ENCODE measurements around the gene ZFYVE1. TPM values are rescaled to one million over a fixed set of nuclear protein-coding genes. Genes with fewer than 3 reads are reported as not detected.

The ZFYVE1 gene
- total and polyA plus RNA-seq, 2 donors (not counting 1 experiment from before 2014, with no cell fraction given): 17.6 to 22.3 TPM

DNA sequence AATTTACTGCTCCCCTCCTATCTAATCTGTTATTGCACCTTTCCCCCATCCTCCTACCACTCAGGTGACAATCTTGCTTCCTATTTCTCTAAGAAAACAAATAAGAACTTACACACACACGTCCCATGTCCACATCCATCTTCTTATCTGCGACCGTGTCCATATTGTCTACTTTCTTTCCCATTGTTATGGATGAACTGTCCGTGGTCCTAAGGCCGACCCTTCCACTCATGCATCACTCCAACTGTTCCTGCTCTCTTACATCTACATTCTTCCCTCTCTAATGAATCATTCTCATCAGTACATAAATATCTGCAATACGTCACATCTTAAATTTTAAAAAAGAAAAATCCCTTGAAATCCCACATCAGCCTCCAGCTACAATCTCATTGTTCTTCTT is 30.0 kb downstream of the ZFYVE1 start:
- POLR2A ChIA-PET: no interaction called here
- no peaks in the 10 kb centered on the region for H4K20me1 ChIP-seq (ENCODE audit: control insufficient read depth, insufficient read depth, low read length, poor library complexity, severe bottlenecking)
- peaks cover 4 to 45% of the 10 kb centered on the region in 2 experiments for H3K36me3 ChIP-seq (replicated peaks in 1 of 2; ENCODE audit: control extremely low read depth in 1 of 2, control insufficient read depth in 1 of 2, extremely low read depth in 1 of 2, insufficient read depth in 2 of 2, low read length in 1 of 2)
- Mint-ChIP-seq H3K27me3 (no peaks in the 10 kb centered on the region), H3K4me3 (no peak overlapping the region), H3K4me1 (peaks cover under 1% of the 10 kb centered on the region), H3K9me3 (ENCODE audit: insufficient read depth) (no peaks in the 10 kb centered on the region), H3K27ac (no peak overlapping the region)
- intact Hi-C loops (cut with micrococcal nuclease): no loop called here
- no peak for TF ChIP-seq EZH2 (IDR thresholded peaks at IDR 0.05; ENCODE audit: borderline replicate concordance, insufficient read depth, low read depth, low read length, poor library complexity, severe bottlenecking)
- TF ChIP-seq, protein P1, sequence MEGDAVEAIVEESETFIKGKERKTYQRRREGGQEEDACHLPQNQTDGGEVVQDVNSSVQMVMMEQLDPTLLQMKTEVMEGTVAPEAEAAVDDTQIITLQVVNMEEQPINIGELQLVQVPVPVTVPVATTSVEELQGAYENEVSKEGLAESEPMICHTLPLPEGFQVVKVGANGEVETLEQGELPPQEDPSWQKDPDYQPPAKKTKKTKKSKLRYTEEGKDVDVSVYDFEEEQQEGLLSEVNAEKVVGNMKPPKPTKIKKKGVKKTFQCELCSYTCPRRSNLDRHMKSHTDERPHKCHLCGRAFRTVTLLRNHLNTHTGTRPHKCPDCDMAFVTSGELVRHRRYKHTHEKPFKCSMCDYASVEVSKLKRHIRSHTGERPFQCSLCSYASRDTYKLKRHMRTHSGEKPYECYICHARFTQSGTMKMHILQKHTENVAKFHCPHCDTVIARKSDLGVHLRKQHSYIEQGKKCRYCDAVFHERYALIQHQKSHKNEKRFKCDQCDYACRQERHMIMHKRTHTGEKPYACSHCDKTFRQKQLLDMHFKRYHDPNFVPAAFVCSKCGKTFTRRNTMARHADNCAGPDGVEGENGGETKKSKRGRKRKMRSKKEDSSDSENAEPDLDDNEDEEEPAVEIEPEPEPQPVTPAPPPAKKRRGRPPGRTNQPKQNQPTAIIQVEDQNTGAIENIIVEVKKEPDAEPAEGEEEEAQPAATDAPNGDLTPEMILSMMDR (IDR thresholded peaks at IDR 0.05): no peak
- H3K27ac ChIP-seq (ENCODE audit: low read length in 2 of 2): no peak overlapping the region
- no peak overlapping the region for H2AFZ ChIP-seq (ENCODE audit: insufficient read depth, low read depth, low read length, poor library complexity, severe bottlenecking)
- ATAC-seq (ENCODE audit: low read depth) (no peak), DNase-seq (no peak)
- CTCF ChIA-PET: no interaction called here
- 98% methylated on average over 5 of the region's 6 CpGs for WGBS (ENCODE audit: insufficient coverage)
- H3K9me3 ChIP-seq (ENCODE audit: control extremely low read depth in 1 of 3, control insufficient read depth in 2 of 3, insufficient read depth in 1 of 3, low read length in 2 of 3): no peaks in the 10 kb centered on the region
- H3K79me2 ChIP-seq (ENCODE audit: control insufficient read depth, insufficient read depth, low read length): peaks cover 12% of the 10 kb centered on the region
- H3K4me3 ChIP-seq (ENCODE audit: control extremely low read depth in 1 of 5, extremely low read depth in 1 of 5, insufficient read depth in 1 of 5, low read depth in 2 of 5, low read length in 4 of 5): no peak overlapping the region
- no peaks in the 10 kb centered on the region for H3K4me1 ChIP-seq (ENCODE audit: control insufficient read depth in 2 of 2, insufficient read depth in 2 of 2, low read length in 2 of 2)
- H3K4me2 ChIP-seq (replicated peaks; ENCODE audit: low read depth, low read length, poor library complexity, severe bottlenecking): no peak overlapping the region
- H3K27me3 ChIP-seq (replicated peaks in 1 of 4; ENCODE audit: control extremely low read depth in 1 of 4, control insufficient read depth in 3 of 4, insufficient read depth in 4 of 4, low read length in 3 of 4): no peaks in the 10 kb centered on the region
- no peak overlapping the region for H3K9ac ChIP-seq (ENCODE audit: low read length)

DNA sequence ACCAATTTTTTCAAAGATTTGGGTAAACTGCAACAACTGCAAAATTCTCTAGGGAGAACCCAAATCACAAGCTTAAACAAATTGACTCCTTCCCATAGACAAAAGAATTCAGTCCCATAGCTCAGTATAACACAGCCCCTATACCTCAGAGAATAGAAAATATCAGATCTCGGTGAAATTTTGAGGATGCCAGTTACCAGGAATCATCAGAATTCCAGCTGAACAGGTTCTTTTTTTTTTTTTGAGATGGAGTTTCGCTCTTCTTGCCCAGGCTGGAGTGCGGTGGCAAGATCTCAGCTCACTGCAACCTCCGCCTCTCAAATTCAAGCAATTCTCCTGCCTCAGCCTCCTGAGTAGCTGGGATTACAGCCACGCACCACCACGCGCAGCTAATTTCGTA is 36.7 kb downstream of the ZFYVE1 start:
- CTCF ChIA-PET: no interaction called here
- no peaks in the 10 kb centered on the region for H3K4me1 ChIP-seq (ENCODE audit: control insufficient read depth in 2 of 2, insufficient read depth in 2 of 2, low read length in 2 of 2)
- no peak overlapping the region for H3K27ac ChIP-seq (ENCODE audit: low read length in 2 of 2)
- POLR2A ChIA-PET: no interaction called here
- ATAC-seq (ENCODE audit: low read depth) (no peak), DNase-seq (no peak)
- intact Hi-C loops (cut with micrococcal nuclease): no loop called here
- WGBS (ENCODE audit: insufficient coverage): 100% methylated on average over 7 of the region's 8 CpGs
- Mint-ChIP-seq H3K27ac (no peak overlapping the region), H3K4me1 (no peaks in the 10 kb centered on the region), H3K27me3 (no peaks in the 10 kb centered on the region), H3K4me3 (no peak overlapping the region), H3K9me3 (ENCODE audit: insufficient read depth) (no peaks in the 10 kb centered on the region)
- no peak overlapping the region for H3K4me3 ChIP-seq (ENCODE audit: control extremely low read depth in 1 of 5, extremely low read depth in 1 of 5, insufficient read depth in 1 of 5, low read depth in 2 of 5, low read length in 4 of 5)
- H3K36me3 ChIP-seq (replicated peaks in 1 of 2; ENCODE audit: control extremely low read depth in 1 of 2, control insufficient read depth in 1 of 2, extremely low read depth in 1 of 2, insufficient read depth in 2 of 2, low read length in 1 of 2): peaks cover 4 to 33% of the 10 kb centered on the region in 2 experiments
- no peaks in the 10 kb centered on the region for H4K20me1 ChIP-seq (ENCODE audit: control insufficient read depth, insufficient read depth, low read length, poor library complexity, severe bottlenecking)
- no peaks in the 10 kb centered on the region for H3K9me3 ChIP-seq (ENCODE audit: control extremely low read depth in 1 of 3, control insufficient read depth in 2 of 3, insufficient read depth in 1 of 3, low read length in 2 of 3)
- no peak overlapping the region for H3K9ac ChIP-seq (ENCODE audit: low read length)
- H3K4me2 ChIP-seq (replicated peaks; ENCODE audit: low read depth, low read length, poor library complexity, severe bottlenecking): no peak overlapping the region
- H3K27me3 ChIP-seq (replicated peaks in 1 of 4; ENCODE audit: control extremely low read depth in 1 of 4, control insufficient read depth in 3 of 4, insufficient read depth in 4 of 4, low read length in 3 of 4): no peaks in the 10 kb centered on the region
- H3K79me2 ChIP-seq (ENCODE audit: control insufficient read depth, insufficient read depth, low read length): peaks cover 3% of the 10 kb centered on the region
- H2AFZ ChIP-seq (ENCODE audit: insufficient read depth, low read depth, low read length, poor library complexity, severe bottlenecking): no peak overlapping the region
- TF ChIP-seq, protein P1 (IDR thresholded peaks at IDR 0.05): no peak
- TF ChIP-seq EZH2 (IDR thresholded peaks at IDR 0.05; ENCODE audit: borderline replicate concordance, insufficient read depth, low read depth, low read length, poor library complexity, severe bottlenecking): no peak
